Activated naive CD4-positive, alpha-beta T cell treated with anti-CD3 and anti-CD28 coated beads, Interleukin-2, amount 50 U/mL, for 24 hours (primary cell): Measurements from ENCODE around the gene SOAT1.
A peak's percentile ranks its signal among the peaks of the same experiment; 100 is the strongest.

Experiments used
- H3K27ac Mint-ChIP-seq: one replicate; pipeline ENCODE4 v1.8.0; 2021; ENCODE audit warnings: mild to moderate bottlenecking, mixed read lengths
- H3K27me3 Mint-ChIP-seq: one replicate; pipeline ENCODE4 v1.8.0; 2021; ENCODE audit warnings: mixed read lengths
- H3K36me3 Mint-ChIP-seq: one replicate; pipeline ENCODE4 v1.8.0; 2021; ENCODE audit warnings: mixed read lengths
- H3K4me1 Mint-ChIP-seq: one replicate; pipeline ENCODE4 v1.8.0; 2021; ENCODE audit warnings: mixed read lengths
- H3K4me3 Mint-ChIP-seq: one replicate; pipeline ENCODE4 v1.8.0; 2021; ENCODE audit warnings: mild to moderate bottlenecking, mixed read lengths
- H3K9me3 Mint-ChIP-seq: one replicate; pipeline ENCODE4 v1.8.0; 2021; ENCODE audit warnings: mixed read lengths

The SOAT1 gene

GRCh38 chr1:179296356-179297104 lies 2.9 kb downstream of the SOAT1 start:
- H3K36me3 Mint-ChIP-seq, result peaks cover 2% of the 10 kb centered on the region
- no peaks in the 10 kb centered on the region for H3K27me3 Mint-ChIP-seq
- H3K9me3 Mint-ChIP-seq, result no peaks in the 10 kb centered on the region
- peak overlapping the region; percentile 17 for H3K4me3 Mint-ChIP-seq
- H3K4me1 Mint-ChIP-seq, result peaks cover 64% of the 10 kb centered on the region
- H3K27ac Mint-ChIP-seq, result peak overlapping the region; percentile 80

- peak overlapping the region; percentile 17 for H3K4me3 Mint-ChIP-seq
- H3K27ac Mint-ChIP-seq, result peak overlapping the region; percentile 69
- peaks cover 69% of the 10 kb centered on the region for H3K4me1 Mint-ChIP-seq
- H3K36me3 Mint-ChIP-seq, result peaks cover 2% of the 10 kb centered on the region
- no peaks in the 10 kb centered on the region for H3K9me3 Mint-ChIP-seq
- H3K27me3 Mint-ChIP-seq, result no peaks in the 10 kb centered on the region
Observed at GRCh38 chr1:179297105-179297378, 3.4 kb downstream of the SOAT1 start.

- H3K9me3 Mint-ChIP-seq, result no peaks in the 10 kb centered on the region
- peak overlapping the region; percentile 79 for H3K27ac Mint-ChIP-seq
- H3K4me3 Mint-ChIP-seq, result peak overlapping the region; percentile 63
- peaks cover 82% of the 10 kb centered on the region for H3K4me1 Mint-ChIP-seq
- H3K27me3 Mint-ChIP-seq, result no peaks in the 10 kb centered on the region
- H3K36me3 Mint-ChIP-seq, result peaks cover 11% of the 10 kb centered on the region
Observed at GRCh38 chr1:179298952-179299351, 5.4 kb downstream of the SOAT1 start.

GRCh38 chr1:179300112-179300511 lies 6.5 kb downstream of the SOAT1 start:
- no peaks in the 10 kb centered on the region for H3K9me3 Mint-ChIP-seq
- no peaks in the 10 kb centered on the region for H3K27me3 Mint-ChIP-seq
- peak overlapping the region; percentile 60 for H3K27ac Mint-ChIP-seq
- H3K4me1 Mint-ChIP-seq, result peaks cover 78% of the 10 kb centered on the region
- H3K36me3 Mint-ChIP-seq, result peaks cover 14% of the 10 kb centered on the region
- peak overlapping the region; percentile 43 for H3K4me3 Mint-ChIP-seq

- H3K9me3 Mint-ChIP-seq, result no peaks in the 10 kb centered on the region
- peaks cover 76% of the 10 kb centered on the region for H3K4me1 Mint-ChIP-seq
- H3K36me3 Mint-ChIP-seq, result peaks cover 19% of the 10 kb centered on the region
- H3K27ac Mint-ChIP-seq, result peak overlapping the region; percentile 76
- H3K27me3 Mint-ChIP-seq, result no peaks in the 10 kb centered on the region
- no peak overlapping the region for H3K4me3 Mint-ChIP-seq
Observed at GRCh38 chr1:179302070-179302469, 8.5 kb downstream of the SOAT1 start.

- no peak overlapping the region for H3K27ac Mint-ChIP-seq
- H3K4me3 Mint-ChIP-seq, result no peak overlapping the region
- peaks cover 68% of the 10 kb centered on the region for H3K4me1 Mint-ChIP-seq
- H3K9me3 Mint-ChIP-seq, result no peaks in the 10 kb centered on the region
- H3K36me3 Mint-ChIP-seq, result peaks cover 24% of the 10 kb centered on the region
- no peaks in the 10 kb centered on the region for H3K27me3 Mint-ChIP-seq
Observed at GRCh38 chr1:179303200-179303785, 9.7 kb downstream of the SOAT1 start.

- H3K36me3 Mint-ChIP-seq, result peaks cover 27% of the 10 kb centered on the region
- no peaks in the 10 kb centered on the region for H3K9me3 Mint-ChIP-seq
- no peak overlapping the region for H3K27ac Mint-ChIP-seq
- peaks cover 54% of the 10 kb centered on the region for H3K4me1 Mint-ChIP-seq
- H3K27me3 Mint-ChIP-seq, result no peaks in the 10 kb centered on the region
- H3K4me3 Mint-ChIP-seq, result no peak overlapping the region
Observed at GRCh38 chr1:179305450-179305849, 11.9 kb downstream of the SOAT1 start.

- Mint-ChIP-seq H3K4me1 (peaks cover 57% of the 10 kb centered on the region), H3K4me3 (no peak overlapping the region), H3K9me3 (no peaks in the 10 kb centered on the region), H3K27me3 (no peaks in the 10 kb centered on the region), H3K36me3 (peaks cover 27% of the 10 kb centered on the region), H3K27ac (peak overlapping the region; percentile 68)
Observed at GRCh38 chr1:179310291-179310690, 16.7 kb downstream of the SOAT1 start.

- Mint-ChIP-seq H3K27ac (peak overlapping the region; percentile 68), H3K36me3 (peaks cover 26% of the 10 kb centered on the region), H3K27me3 (no peaks in the 10 kb centered on the region)
Observed at GRCh38 chr1:179310721-179311120, 17.1 kb downstream of the SOAT1 start.

GRCh38 chr1:179311149-179311700 lies 17.6 kb downstream of the SOAT1 start:
- Mint-ChIP-seq H3K4me3 (no peak overlapping the region), H3K9me3 (no peaks in the 10 kb centered on the region), H3K36me3 (peaks cover 27% of the 10 kb centered on the region), H3K4me1 (peaks cover 52% of the 10 kb centered on the region), H3K27me3 (no peaks in the 10 kb centered on the region), H3K27ac (no peak overlapping the region)

More at GRCh38 chr1:179310721-179311120, 17.1 kb downstream of the SOAT1 start:
- peaks cover 52% of the 10 kb centered on the region for H3K4me1 Mint-ChIP-seq
- H3K4me3 Mint-ChIP-seq, result no peak overlapping the region
- H3K9me3 Mint-ChIP-seq, result no peaks in the 10 kb centered on the region

GRCh38 chr1:179313004-179313403 lies 19.4 kb downstream of the SOAT1 start:
- Mint-ChIP-seq H3K27me3 (no peaks in the 10 kb centered on the region), H3K27ac (no peak overlapping the region), H3K36me3 (peaks cover 24% of the 10 kb centered on the region), H3K4me1 (peaks cover 51% of the 10 kb centered on the region), H3K4me3 (no peak overlapping the region), H3K9me3 (no peaks in the 10 kb centered on the region)

GRCh38 chr1:179314928-179315327 lies 21.3 kb downstream of the SOAT1 start:
- no peak overlapping the region for H3K4me3 Mint-ChIP-seq
- peaks cover 64% of the 10 kb centered on the region for H3K4me1 Mint-ChIP-seq
- peaks cover 26% of the 10 kb centered on the region for H3K36me3 Mint-ChIP-seq
- H3K9me3 Mint-ChIP-seq, result no peaks in the 10 kb centered on the region
- no peaks in the 10 kb centered on the region for H3K27me3 Mint-ChIP-seq
- H3K27ac Mint-ChIP-seq, result no peak overlapping the region

- Mint-ChIP-seq H3K4me3 (no peak overlapping the region), H3K27ac (no peak overlapping the region), H3K4me1 (peaks cover 56% of the 10 kb centered on the region), H3K9me3 (no peaks in the 10 kb centered on the region), H3K36me3 (peaks cover 24% of the 10 kb centered on the region), H3K27me3 (no peaks in the 10 kb centered on the region)
Observed at GRCh38 chr1:179318491-179318890, 24.9 kb downstream of the SOAT1 start.

- Mint-ChIP-seq H3K27me3 (no peaks in the 10 kb centered on the region), H3K9me3 (no peaks in the 10 kb centered on the region), H3K27ac (no peak overlapping the region), H3K4me1 (peaks cover 45% of the 10 kb centered on the region), H3K4me3 (no peak overlapping the region), H3K36me3 (peaks cover 32% of the 10 kb centered on the region)
Observed at GRCh38 chr1:179321533-179322216, 28.1 kb downstream of the SOAT1 start.

GRCh38 chr1:179322557-179322956 lies 29.0 kb downstream of the SOAT1 start:
- H3K27me3 Mint-ChIP-seq, result no peaks in the 10 kb centered on the region
- no peak overlapping the region for H3K4me3 Mint-ChIP-seq
- H3K9me3 Mint-ChIP-seq, result no peaks in the 10 kb centered on the region
- peaks cover 32% of the 10 kb centered on the region for H3K36me3 Mint-ChIP-seq
- peaks cover 43% of the 10 kb centered on the region for H3K4me1 Mint-ChIP-seq
- H3K27ac Mint-ChIP-seq, result no peak overlapping the region

- Mint-ChIP-seq H3K36me3 (peaks cover 33% of the 10 kb centered on the region), H3K27ac (no peak overlapping the region), H3K9me3 (no peaks in the 10 kb centered on the region), H3K4me1 (peaks cover 37% of the 10 kb centered on the region), H3K27me3 (no peaks in the 10 kb centered on the region), H3K4me3 (no peak overlapping the region)
Observed at GRCh38 chr1:179323436-179323835, 29.8 kb downstream of the SOAT1 start.
